ENCODE results near the gene XPNPEP2. TPM values are rescaled to one million over a fixed set of nuclear protein-coding genes. Genes with fewer than 3 reads are reported as not detected.

Gene XPNPEP2
- total RNA-seq, 2 donors from 2014 or later: 0.25 to 0.83 TPM

- no peak for DNase-seq
- H3K36me3 Mint-ChIP-seq (ENCODE audit: low read depth): peaks cover 3% of the 10 kb centered on the region
- no peak for ATAC-seq
- no peaks in the 10 kb centered on the region for H3K4me1 Mint-ChIP-seq
- H3K4me3 Mint-ChIP-seq: no peak overlapping the region
- no peaks in the 10 kb centered on the region for H3K27me3 Mint-ChIP-seq
- no peaks in the 10 kb centered on the region for H3K9me3 ChIP-seq (ENCODE audit: control insufficient read depth, low read length, poor library complexity, severe bottlenecking)
- no peak overlapping the region for H3K27ac Mint-ChIP-seq
Measured at GRCh38 chrX:129704491-129704890, 34.3 kb upstream of the XPNPEP2 start.

- DNase-seq: no peak
- H3K4me3 Mint-ChIP-seq: no peak overlapping the region
- no peaks in the 10 kb centered on the region for H3K9me3 ChIP-seq (ENCODE audit: control insufficient read depth, low read length, poor library complexity, severe bottlenecking)
- peaks cover 3% of the 10 kb centered on the region for H3K36me3 Mint-ChIP-seq (ENCODE audit: low read depth)
- no peaks in the 10 kb centered on the region for H3K4me1 Mint-ChIP-seq
- H3K27me3 Mint-ChIP-seq: no peaks in the 10 kb centered on the region
- no peak for ATAC-seq
- no peak overlapping the region for H3K27ac Mint-ChIP-seq
Measured at GRCh38 chrX:129705377-129705925, 33.3 kb upstream of the XPNPEP2 start.

- Mint-ChIP-seq H3K4me1 (no peaks in the 10 kb centered on the region), H3K4me3 (no peak overlapping the region), H3K36me3 (ENCODE audit: low read depth) (peaks cover 3% of the 10 kb centered on the region), H3K27me3 (no peaks in the 10 kb centered on the region), H3K27ac (no peak overlapping the region)
- H3K9me3 ChIP-seq (ENCODE audit: control insufficient read depth, low read length, poor library complexity, severe bottlenecking): no peaks in the 10 kb centered on the region
- ATAC-seq (no peak), DNase-seq (no peak)
Measured at GRCh38 chrX:129705988-129706387, 32.8 kb upstream of the XPNPEP2 start.

- Mint-ChIP-seq H3K4me3 (no peak overlapping the region), H3K27ac (no peak overlapping the region), H3K27me3 (no peaks in the 10 kb centered on the region), H3K4me1 (no peaks in the 10 kb centered on the region), H3K36me3 (ENCODE audit: low read depth) (peaks cover 3% of the 10 kb centered on the region)
- H3K9me3 ChIP-seq (ENCODE audit: control insufficient read depth, low read length, poor library complexity, severe bottlenecking): no peaks in the 10 kb centered on the region
- ATAC-seq: no peak
- DNase-seq: no peak
Measured at GRCh38 chrX:129706400-129707072, 32.2 kb upstream of the XPNPEP2 start.

- Mint-ChIP-seq H3K27me3 (no peaks in the 10 kb centered on the region), H3K36me3 (ENCODE audit: low read depth) (no peaks in the 10 kb centered on the region), H3K4me3 (no peak overlapping the region), H3K4me1 (peaks cover 3% of the 10 kb centered on the region), H3K27ac (no peak overlapping the region)
- H3K9me3 ChIP-seq (ENCODE audit: control insufficient read depth, low read length, poor library complexity, severe bottlenecking): no peaks in the 10 kb centered on the region
- ATAC-seq: no peak
- DNase-seq: no peak
Measured at GRCh38 chrX:129714581-129714980, 24.2 kb upstream of the XPNPEP2 start.

GRCh38 chrX:129716507-129716906, 22.3 kb upstream of the XPNPEP2 start:
- no peaks in the 10 kb centered on the region for H3K9me3 ChIP-seq (ENCODE audit: control insufficient read depth, low read length, poor library complexity, severe bottlenecking)
- peaks cover 6% of the 10 kb centered on the region for H3K4me1 Mint-ChIP-seq
- no peak for DNase-seq
- no peak for ATAC-seq
- H3K27ac Mint-ChIP-seq: no peak overlapping the region
- no peaks in the 10 kb centered on the region for H3K27me3 Mint-ChIP-seq
- H3K4me3 Mint-ChIP-seq: no peak overlapping the region
- no peaks in the 10 kb centered on the region for H3K36me3 Mint-ChIP-seq (ENCODE audit: low read depth)

- Mint-ChIP-seq H3K27me3 (no peaks in the 10 kb centered on the region), H3K27ac (no peak overlapping the region), H3K4me1 (peaks cover 18% of the 10 kb centered on the region), H3K4me3 (no peak overlapping the region), H3K36me3 (ENCODE audit: low read depth) (no peaks in the 10 kb centered on the region)
- H3K9me3 ChIP-seq (ENCODE audit: control insufficient read depth, low read length, poor library complexity, severe bottlenecking): no peaks in the 10 kb centered on the region
- DNase-seq (no peak), ATAC-seq (no peak)
Measured at GRCh38 chrX:129717892-129718291, 20.9 kb upstream of the XPNPEP2 start.

- peaks cover 18% of the 10 kb centered on the region for H3K4me1 Mint-ChIP-seq
- no peak overlapping the region for H3K4me3 Mint-ChIP-seq
- no peaks in the 10 kb centered on the region for H3K27me3 Mint-ChIP-seq
- ATAC-seq (no peak), DNase-seq (no peak)
- H3K9me3 ChIP-seq (ENCODE audit: control insufficient read depth, low read length, poor library complexity, severe bottlenecking): no peaks in the 10 kb centered on the region
- H3K36me3 Mint-ChIP-seq (ENCODE audit: low read depth): no peaks in the 10 kb centered on the region
- no peak overlapping the region for H3K27ac Mint-ChIP-seq
Measured at GRCh38 chrX:129718676-129719075, 20.1 kb upstream of the XPNPEP2 start.

- H3K36me3 Mint-ChIP-seq (ENCODE audit: low read depth): no peaks in the 10 kb centered on the region
- ATAC-seq (no peak), DNase-seq (no peak)
- no peaks in the 10 kb centered on the region for H3K9me3 ChIP-seq (ENCODE audit: control insufficient read depth, low read length, poor library complexity, severe bottlenecking)
- H3K27ac Mint-ChIP-seq: no peak overlapping the region
- no peak overlapping the region for H3K4me3 Mint-ChIP-seq
- H3K27me3 Mint-ChIP-seq: no peaks in the 10 kb centered on the region
- peaks cover 18% of the 10 kb centered on the region for H3K4me1 Mint-ChIP-seq
Measured at GRCh38 chrX:129719268-129719667, 19.5 kb upstream of the XPNPEP2 start.

- H3K4me1 Mint-ChIP-seq: peaks cover 24% of the 10 kb centered on the region
- ATAC-seq (no peak), DNase-seq (no peak)
- H3K36me3 Mint-ChIP-seq (ENCODE audit: low read depth): no peaks in the 10 kb centered on the region
- no peak overlapping the region for H3K27ac Mint-ChIP-seq
- H3K9me3 ChIP-seq (ENCODE audit: control insufficient read depth, low read length, poor library complexity, severe bottlenecking): no peaks in the 10 kb centered on the region
- no peak overlapping the region for H3K4me3 Mint-ChIP-seq
- H3K27me3 Mint-ChIP-seq: no peaks in the 10 kb centered on the region
Measured at GRCh38 chrX:129719931-129720530, 18.7 kb upstream of the XPNPEP2 start.

GRCh38 chrX:129720741-129721140, 18.0 kb upstream of the XPNPEP2 start:
- DNase-seq: no peak
- Mint-ChIP-seq H3K27me3 (no peaks in the 10 kb centered on the region), H3K27ac (no peak overlapping the region), H3K36me3 (ENCODE audit: low read depth) (no peaks in the 10 kb centered on the region), H3K4me1 (peaks cover 24% of the 10 kb centered on the region), H3K4me3 (no peak overlapping the region)
- ATAC-seq: no peak
- H3K9me3 ChIP-seq (ENCODE audit: control insufficient read depth, low read length, poor library complexity, severe bottlenecking): no peaks in the 10 kb centered on the region

GRCh38 chrX:129721414-129721813, 17.4 kb upstream of the XPNPEP2 start:
- Mint-ChIP-seq H3K4me1 (peaks cover 26% of the 10 kb centered on the region), H3K27ac (peak overlapping the region; percentile 41), H3K27me3 (no peaks in the 10 kb centered on the region), H3K36me3 (ENCODE audit: low read depth) (no peaks in the 10 kb centered on the region), H3K4me3 (no peak overlapping the region)
- no peak for DNase-seq
- no peaks in the 10 kb centered on the region for H3K9me3 ChIP-seq (ENCODE audit: control insufficient read depth, low read length, poor library complexity, severe bottlenecking)
- no peak for ATAC-seq

- Mint-ChIP-seq H3K4me1 (peaks cover 29% of the 10 kb centered on the region), H3K27ac (peak overlapping the region; percentile 41), H3K36me3 (ENCODE audit: low read depth) (no peaks in the 10 kb centered on the region), H3K4me3 (no peak overlapping the region), H3K27me3 (no peaks in the 10 kb centered on the region)
- no peaks in the 10 kb centered on the region for H3K9me3 ChIP-seq (ENCODE audit: control insufficient read depth, low read length, poor library complexity, severe bottlenecking)
- peak; percentile 55 for ATAC-seq
- no peak for DNase-seq
Measured at GRCh38 chrX:129721870-129722269, 16.9 kb upstream of the XPNPEP2 start.

GRCh38 chrX:129723511-129723910, 15.3 kb upstream of the XPNPEP2 start:
- DNase-seq: no peak
- no peak overlapping the region for H3K4me3 Mint-ChIP-seq
- no peak for ATAC-seq
- no peaks in the 10 kb centered on the region for H3K9me3 ChIP-seq (ENCODE audit: control insufficient read depth, low read length, poor library complexity, severe bottlenecking)
- no peaks in the 10 kb centered on the region for H3K27me3 Mint-ChIP-seq
- H3K36me3 Mint-ChIP-seq (ENCODE audit: low read depth): no peaks in the 10 kb centered on the region
- H3K4me1 Mint-ChIP-seq: peaks cover 32% of the 10 kb centered on the region
- H3K27ac Mint-ChIP-seq: no peak overlapping the region

Measured in T-helper 17 cell (primary cell).